HG03520 (cell line): Measurements from ENCODE around the gene BMERB1.
"Not testable (repeated sequence)": the region's sequence is repeated elsewhere in the genome, so short reads cannot be mapped to it uniquely, and the experiment has no call there.

Source experiments
- ATAC-seq: cut with Tn5 transposase; IDR thresholded peaks from one replicate; pipeline ENCODE4 v1.9.1; 2021; ENCODE audit warnings: mild to moderate bottlenecking, moderate library complexity; ENCODE audit not compliant: unreplicated experiment

BMERB1 gene

DNA sequence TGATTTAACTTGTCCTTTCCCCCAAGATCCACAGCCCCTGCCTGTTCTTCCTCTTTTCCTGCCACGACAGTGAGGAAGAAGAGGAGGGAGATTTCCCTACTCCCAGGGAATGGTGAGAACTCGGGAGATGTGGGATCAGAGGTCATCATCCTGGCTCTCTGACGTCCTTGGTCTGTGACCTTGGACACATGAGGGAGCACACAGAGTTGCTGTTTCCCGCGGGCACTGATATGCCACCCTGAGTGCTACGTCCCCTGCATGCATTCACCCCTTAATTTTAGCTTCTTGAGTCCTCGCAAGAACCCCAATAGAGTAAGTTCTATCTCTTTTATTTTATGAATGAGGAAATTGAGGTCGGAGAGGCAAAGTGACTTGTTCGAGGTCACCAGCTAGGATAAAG is 85.4 kb downstream of the BMERB1 start:
- no peak for ATAC-seq

DNA sequence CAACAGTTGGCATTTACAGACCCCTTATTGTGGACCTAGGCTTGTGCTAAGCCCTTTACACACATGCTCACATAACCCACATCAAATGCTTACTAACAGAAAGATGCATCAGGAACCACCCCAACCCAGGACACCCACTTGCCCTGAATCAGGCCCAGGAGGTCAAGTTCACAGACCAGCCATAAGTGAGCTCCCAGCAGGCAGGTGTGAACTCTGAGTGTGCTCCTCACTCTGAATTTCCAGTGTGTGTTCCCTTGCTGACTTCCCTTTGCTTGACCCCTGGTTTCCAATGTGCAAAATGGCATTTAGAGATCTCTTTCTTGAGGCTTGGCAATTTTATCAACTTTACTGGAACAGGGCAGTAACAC is 87.0 kb downstream of the BMERB1 start:
- no peak for ATAC-seq

DNA sequence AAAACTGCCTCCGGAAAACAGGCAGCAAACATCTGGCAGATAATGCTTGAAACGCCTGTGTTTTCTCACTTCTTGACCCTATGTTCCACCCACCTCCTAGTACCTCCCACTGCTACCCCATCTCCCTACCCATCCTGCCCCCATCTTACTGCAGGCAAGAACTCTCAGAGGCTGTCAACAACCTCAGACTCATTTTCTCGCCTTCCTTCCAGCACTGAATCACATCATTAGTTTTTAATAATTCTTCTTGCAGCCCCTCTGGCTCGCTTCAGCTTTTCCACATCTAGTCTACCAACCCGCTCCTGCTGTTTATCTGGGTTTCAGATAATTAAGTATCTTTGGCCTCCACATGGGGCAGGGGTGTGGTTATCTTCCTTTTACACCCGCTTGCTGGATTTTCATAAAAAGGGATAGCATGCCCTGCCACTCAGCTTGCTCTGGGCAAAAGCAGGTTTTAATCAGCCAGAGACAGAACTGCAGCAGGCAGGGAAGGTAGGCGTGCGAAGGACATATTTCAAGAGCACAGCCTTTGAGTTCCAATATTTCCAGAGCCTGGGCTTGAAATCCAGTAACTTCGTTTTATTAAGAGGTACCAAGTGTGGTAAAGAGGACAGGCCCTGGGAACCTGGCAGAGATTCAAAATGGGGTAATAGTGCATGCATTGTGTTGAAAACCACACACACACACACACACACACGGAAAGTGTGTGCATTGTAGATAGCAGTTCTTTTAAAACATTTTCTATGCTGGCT is 87.5 kb downstream of the BMERB1 start:
- no peak for ATAC-seq

DNA sequence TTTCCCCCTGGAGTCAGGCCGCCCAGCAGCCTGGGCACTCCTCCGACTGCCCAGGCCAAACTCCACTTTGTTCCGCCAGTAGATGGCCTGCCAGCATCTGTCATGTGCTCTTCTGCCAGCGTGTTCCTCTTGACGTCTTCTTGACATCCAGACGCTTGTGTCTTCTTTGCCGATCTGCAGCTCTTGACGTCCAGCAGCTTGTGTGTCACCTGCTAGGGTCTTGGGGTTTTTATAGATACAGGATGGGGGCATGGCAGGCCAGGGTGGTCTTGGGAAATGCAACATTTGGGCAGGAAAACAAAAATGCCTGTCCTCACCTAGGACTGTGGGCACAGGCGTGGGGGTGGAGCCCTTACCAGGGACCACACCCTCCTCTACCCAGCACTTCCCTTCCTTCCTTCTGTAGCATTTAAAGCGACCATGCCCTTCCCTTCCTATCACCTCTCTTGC is 88.7 kb downstream of the BMERB1 start:
- no peak for ATAC-seq

DNA sequence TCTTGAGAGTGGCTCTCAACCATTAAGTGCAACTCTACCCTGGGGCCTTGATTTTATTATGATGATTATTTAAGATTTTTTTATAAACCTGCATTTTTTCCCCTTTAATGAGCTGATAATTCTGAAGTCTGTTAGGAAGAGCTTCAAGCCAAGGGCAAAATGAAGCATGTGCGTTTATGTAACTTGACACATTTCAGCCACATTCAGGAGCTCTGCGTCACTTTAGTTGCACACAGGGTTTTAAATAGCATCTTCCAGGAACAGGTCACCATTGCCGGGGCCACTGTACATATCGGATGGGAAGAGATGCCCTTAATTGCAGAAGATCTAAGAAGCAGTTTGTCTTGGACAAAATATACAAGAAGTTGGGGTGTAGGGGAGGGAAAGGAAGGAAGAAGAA is 89.6 kb downstream of the BMERB1 start:
- no peak for ATAC-seq

DNA sequence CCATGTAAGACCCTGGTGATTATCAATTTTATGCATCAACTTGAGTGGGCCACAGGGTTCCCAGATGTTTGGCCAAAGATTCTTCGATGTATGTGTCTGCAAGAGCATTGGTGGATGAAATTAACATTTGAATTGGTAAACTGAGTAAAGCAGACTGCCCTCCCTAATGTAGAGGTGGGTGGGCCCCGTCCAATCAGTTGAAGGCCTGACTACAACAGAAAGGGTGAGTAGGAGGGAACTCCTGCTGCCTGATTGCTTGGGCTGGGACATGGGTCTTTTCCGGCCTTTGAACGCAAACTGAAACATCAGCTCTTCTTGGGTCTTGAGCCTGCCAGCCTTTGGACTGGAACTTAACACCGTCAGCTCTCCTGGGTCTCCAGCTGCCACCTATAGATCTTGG is 90.6 kb downstream of the BMERB1 start:
- no peak for ATAC-seq

DNA sequence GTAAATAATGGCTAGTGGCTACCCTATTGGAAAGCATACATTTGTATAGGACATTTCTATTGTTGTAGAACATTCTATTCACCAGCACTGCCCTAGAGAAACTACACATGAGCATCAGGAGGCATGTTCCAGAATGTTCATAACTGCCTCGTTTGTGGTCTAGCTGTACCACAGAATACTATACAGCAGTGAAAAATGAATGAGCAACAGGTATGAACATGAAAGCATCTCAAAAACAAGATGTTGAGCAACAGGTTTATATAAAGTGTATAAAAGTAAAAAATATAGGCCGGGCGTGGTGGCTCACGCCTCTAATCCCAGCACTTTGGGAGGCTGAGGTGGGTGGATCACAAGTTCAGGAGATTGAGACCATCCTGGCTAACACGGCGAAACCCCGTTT is 91.7 kb downstream of the BMERB1 start:
- ATAC-seq, result no peak

DNA sequence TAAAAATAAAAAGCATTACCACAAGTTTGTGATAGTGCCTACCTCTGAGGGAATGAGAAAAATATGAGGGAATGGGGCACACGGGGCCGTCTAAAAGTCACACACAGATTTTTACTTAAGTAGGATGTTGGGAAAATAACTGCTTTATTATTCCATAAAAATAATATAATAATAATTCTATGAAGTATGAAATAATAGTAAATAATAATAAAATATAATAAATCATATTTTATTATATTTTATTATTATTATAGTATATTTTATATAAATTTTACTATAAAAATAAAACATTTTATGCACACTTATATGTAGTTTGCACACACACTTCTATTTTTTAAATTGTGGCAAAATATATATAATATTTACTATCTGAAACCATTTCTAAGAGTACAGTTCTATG is 92.3 kb downstream of the BMERB1 start:
- ATAC-seq, result no peak

DNA sequence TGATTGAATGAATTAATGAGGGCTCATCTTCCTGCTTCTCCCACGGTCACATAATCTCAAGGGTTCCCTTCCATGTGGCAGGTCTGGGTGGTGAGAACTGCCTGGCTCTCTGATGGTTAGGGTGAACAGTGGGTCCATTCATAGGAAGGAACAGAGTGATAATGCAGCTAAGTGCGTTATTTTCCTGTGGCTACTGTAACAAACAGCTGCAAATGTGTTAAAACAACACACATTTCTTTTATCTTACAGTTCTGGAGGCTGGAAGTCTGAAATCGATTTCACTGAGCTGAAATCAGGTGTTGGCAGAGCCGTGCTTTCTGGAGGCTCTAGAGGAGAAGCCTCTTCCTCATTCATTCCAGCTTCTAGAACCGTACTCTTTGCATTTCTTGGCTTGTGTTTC is 95.3 kb downstream of the BMERB1 start:
- ATAC-seq, result no peak

DNA sequence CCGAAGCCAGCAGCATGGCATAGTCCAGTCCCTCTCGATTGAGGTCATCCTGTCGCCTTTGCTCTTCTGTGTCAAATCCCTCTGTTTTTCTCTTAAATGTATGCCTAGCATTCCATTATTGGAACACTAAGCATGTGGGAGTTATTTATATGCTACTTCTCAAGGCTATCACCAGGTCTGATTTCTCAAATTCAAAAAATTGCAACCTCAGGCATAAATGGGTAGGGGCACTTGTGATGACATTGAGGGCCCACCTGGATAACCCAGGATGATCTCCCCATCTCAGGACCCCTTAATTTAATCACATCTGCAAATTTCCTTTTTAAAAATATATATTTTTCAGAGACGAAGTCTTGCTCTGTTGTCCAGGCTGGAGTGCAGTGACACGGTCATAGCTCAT is 95.7 kb downstream of the BMERB1 start:
- no peak for ATAC-seq

DNA sequence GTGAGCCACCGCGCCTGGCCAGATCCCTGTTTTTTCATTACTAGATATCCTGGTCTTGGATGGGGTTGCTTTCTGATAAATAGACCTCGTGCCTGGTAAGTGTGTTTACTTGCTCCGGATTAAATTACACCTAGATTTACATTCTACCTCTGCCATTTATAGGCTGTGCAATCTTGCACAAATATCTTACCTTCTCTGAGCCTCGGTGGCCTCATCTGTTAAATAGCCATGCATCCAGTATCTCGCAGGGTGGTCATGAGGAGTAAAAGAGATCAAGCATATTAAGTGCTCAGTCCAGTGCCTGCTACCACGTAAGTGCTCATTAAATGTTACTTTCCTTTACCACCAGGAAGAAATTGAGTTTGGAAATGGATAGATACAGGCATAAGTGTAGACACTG is 98.4 kb downstream of the BMERB1 start:
- ATAC-seq, result no peak

DNA sequence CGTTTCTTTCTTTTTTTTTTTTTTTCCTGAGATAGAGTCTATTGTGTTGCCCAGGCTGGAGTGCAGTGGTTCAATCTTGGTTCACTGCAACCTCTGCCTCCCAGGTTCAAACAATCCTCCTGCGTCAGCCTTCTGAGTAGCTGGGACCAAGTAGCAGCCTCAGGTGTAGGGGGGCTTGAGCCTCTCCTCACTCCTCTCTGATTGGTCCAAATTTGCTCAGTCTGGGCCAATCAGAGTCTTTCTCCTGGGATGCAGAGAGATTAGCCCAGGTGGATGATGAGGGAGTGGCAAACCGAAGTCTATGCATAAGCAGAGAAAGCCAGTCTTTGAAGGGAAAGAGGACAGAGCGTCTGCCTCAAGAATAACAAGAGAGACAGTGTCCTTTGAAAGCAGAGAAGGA is 99.0 kb downstream of the BMERB1 start:
- ATAC-seq, result no peak

DNA sequence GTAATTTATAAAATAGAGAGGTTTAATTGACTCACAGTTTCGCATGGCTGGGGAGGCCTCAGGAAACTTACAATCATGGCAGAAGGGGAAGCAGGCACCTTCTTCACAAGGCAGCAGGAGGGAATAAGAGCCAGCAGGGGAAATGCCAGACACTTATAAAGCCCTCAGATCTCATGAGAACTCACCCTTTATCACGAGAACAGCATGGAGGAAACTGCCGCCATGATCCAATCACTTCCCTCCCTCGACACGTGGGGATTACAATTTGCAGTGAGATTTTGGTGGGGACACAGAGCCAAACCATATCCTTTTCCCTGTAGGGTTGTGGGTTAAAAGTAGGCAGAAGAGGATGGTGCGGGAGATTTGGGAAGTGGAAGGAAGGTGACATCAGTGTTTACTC is 101.4 kb downstream of the BMERB1 start:
- no peak for ATAC-seq

DNA sequence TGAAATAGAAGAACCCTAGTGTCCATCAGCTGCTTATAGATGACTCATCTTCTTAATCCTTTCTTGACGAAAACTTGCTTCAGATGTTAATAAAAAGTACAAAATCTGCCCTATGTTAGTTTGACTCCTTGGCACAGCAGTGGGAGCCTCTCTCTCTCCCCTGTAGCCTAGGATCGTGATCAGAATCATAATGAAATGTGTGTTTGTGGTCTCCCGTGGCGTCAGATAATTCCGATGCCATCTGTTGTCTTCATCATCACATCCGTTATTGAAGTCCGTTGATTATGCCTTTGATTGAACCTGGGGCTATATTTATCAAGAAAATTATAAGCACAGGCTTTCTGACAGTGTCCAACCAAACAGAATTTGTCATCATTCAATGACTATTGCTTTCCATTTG is 102.5 kb downstream of the BMERB1 start:
- no peak for ATAC-seq

DNA sequence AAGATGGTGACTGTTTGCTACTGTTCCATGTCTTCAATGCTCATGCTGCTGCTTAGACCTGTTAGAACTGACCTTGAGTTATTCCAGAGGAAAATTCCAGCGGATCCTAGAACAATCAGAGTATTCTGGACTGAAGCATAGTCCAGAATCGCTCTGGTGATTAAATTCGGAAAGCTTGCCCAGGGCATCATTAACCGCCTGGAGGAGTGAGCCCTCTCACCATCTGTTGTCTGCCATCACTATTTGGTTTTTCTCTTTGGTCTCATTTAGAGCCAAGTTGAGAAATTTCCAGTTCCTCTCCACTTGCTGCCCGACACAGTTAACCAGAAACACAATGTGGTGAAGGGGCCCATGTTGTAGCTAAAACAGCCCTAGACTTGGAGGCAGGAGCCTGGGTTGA is 104.1 kb downstream of the BMERB1 start:
- no peak for ATAC-seq

DNA sequence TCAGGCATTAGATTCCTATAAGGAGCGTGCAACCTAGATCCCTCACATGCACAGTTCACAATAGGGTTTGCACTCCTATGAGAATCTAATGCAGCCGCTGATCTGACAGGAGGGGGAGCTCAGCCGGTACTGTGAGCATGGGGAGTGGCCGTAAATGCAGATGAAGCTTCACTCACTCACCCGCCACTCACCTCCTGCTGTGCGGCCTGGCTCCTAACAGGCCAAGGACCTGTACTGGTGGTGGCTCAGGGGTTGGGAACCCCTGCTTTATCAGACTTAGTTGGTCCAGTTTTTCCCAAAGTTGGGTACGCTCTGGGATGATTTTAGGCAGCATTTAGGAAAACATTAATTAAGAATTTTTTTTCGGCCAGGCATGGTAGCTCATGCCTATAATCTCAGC is 104.8 kb downstream of the BMERB1 start:
- ATAC-seq, result no peak

DNA sequence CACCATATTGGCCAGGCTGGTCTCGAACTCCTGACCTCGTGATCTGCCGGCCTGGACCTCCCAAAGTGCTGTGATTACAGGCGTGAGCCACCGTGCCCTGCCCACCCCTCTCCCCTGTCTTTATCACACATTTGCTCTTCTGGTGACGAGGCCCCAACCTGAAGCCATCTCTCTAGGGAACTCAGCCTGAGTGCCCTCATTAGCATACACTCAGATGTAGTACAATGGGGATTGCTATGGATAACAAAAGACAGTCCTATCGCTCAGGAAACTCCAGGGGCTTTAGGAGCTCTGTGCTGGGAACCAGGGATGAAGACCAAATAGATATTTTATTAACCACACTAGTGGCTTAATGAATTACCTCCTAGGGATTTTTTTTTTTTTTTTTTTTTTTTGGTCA is 107.9 kb downstream of the BMERB1 start:
- no peak for ATAC-seq

DNA sequence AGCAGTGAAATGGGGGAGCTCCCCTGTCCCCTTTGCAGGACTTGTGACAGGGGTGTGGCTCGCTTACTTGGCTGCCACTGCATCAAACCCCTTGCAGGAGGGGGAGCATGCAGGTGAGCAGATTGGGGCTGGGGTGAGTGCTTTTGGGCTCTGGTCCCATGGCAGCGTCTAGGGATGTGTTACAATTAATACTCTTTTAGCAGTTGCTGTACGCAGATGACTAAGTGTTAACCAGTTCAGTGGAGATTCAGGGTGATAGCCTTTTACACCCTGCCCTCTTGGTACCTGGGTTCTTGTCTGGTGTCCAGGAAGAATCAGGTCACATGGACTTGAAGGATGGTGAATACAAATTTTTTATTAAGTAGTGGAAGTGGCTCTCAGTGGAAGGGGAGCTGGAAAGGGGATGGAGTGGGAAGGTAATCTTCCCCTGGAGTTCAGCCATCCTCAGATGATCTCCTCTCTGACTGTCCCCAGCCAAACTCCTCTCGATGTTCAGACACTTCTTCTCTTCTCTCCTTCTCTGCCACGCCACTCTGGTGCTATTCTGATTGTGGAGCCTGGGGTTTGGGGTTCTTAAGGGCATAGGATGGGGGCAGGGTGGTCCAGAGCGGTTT is 108.5 kb downstream of the BMERB1 start:
- ATAC-seq, result no peak

DNA sequence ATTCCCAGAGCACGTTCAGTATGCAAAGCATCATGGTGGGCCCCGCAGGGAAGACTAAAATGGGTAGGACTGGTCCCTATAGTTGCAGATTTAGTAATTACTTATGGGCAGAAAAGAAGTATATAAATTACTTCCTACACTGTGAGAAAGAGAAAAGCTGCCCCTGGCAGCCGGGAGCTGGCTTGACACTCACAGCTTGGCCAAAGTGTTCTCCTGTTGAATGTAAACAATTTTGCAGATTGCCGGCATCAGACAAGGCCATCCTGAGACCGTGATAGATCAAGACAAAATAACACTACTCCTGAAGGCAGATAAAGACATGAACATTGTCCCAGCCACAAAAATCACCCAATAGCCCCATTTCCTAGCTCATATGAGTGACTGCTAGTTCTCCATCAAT is 110.0 kb downstream of the BMERB1 start:
- no peak for ATAC-seq

DNA sequence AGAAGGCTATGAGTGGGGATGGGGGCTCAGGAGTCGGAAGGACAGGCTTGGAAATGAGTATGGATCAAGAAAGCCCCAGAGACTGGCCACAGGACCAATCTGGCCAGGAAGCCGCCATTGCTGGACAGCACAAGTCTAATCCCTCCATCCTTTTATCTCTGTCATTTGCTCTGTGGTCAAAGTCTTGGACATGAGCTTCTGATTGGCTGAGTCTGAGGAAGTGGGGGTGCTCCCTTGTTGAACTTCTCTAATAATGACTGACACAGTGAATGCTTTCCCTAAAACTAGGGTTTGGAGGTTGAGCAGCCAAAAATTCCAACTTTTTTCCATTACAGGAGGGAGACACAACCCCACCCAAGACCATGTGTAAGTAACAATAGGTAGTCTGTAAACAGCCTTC is 111.2 kb downstream of the BMERB1 start:
- no peak for ATAC-seq

DNA sequence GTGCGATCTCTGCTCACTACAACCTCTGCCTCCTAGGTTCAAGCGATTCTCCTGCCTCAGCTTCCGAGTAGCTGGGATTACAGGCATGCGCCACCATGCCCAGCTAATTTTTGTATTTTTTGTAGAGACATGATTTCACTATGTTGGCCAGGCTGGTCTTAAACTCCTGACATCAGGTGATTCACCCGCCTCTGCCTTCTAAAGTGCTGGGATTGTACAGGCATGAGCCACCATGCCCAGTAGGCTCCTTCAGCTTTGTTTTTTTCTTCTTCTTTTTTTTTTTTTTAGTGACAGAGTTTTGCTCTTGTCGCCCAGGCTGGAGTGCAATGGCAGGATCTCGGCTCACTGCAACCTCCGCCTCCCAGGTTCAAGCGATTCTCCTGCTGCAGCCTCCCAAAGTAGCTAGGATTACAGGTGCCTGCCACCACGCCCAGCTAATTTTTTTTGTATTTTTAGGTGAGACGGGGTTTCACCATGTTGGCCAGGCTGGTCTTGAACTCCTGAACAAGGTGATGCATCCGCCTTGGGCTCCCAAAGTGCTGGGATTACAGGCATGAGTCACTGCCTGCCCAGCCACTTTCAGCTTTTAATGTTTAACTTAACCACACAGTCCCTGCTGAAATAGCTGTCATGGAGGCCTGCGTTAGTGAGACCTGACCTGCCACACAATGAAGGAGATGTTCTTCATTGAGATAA is 112.8 kb downstream of the BMERB1 start:
- not testable (repeated sequence) for ATAC-seq

DNA sequence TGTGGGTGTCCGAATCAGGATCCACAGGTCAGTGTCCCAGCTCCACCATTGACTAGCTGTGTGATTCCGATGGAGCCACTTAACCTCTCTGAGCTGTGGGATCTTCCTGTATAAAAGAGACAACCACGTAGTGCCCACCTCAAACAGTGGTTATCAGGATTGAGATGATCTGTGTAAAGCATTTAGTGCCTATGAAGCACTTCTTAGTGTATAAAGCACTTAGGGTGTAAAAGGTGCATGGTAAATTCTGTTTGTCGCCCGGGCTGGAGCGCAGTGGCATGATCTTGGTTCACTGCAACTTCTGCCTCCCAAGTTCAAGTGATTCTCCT is 113.3 kb downstream of the BMERB1 start:
- ATAC-seq, result no peak
